Measurements from ENCODE around the gene HOXB2.

The HOXB2 gene

GRCh38 chr17:48553190-48553547, 8.3 kb upstream of the HOXB2 start:
- DNase-seq (ENCODE audit: low read depth in 2 of 3, low spot score in 2 of 3) = no peak

GRCh38 chr17:48552466-48553189, 7.7 kb upstream of the HOXB2 start:
- no peak for DNase-seq (ENCODE audit: low read depth in 2 of 3, low spot score in 2 of 3)

GRCh38 chr17:48551596-48552465, 6.9 kb upstream of the HOXB2 start:
- no peak for DNase-seq (ENCODE audit: low read depth in 2 of 3, low spot score in 2 of 3)

- DNase-seq (ENCODE audit: low read depth in 2 of 3, low spot score in 2 of 3) = no peak
These were observed 6.3 kb upstream of the HOXB2 start for GRCh38 chr17:48551214-48551555.

GRCh38 chr17:48550502-48551213, 5.7 kb upstream of the HOXB2 start:
- no peak for DNase-seq (ENCODE audit: low read depth in 2 of 3, low spot score in 2 of 3)

GRCh38 chr17:48549914-48550501, 5.1 kb upstream of the HOXB2 start:
- no peak for DNase-seq (ENCODE audit: low read depth in 2 of 3, low spot score in 2 of 3)

- no peak for DNase-seq (ENCODE audit: low read depth in 2 of 3, low spot score in 2 of 3)
These were observed 4.3 kb upstream of the HOXB2 start for GRCh38 chr17:48549281-48549630.

- no peak for DNase-seq (ENCODE audit: low read depth in 2 of 3, low spot score in 2 of 3)
These were observed 3.8 kb upstream of the HOXB2 start for GRCh38 chr17:48548523-48549280.

GRCh38 chr17:48547808-48548522, 3.1 kb upstream of the HOXB2 start:
- DNase-seq (ENCODE audit: low read depth in 2 of 3, low spot score in 2 of 3) = no peak

- no peak for DNase-seq (ENCODE audit: low read depth in 2 of 3, low spot score in 2 of 3)
These were observed 2.3 kb upstream of the HOXB2 start for GRCh38 chr17:48546924-48547807.

GRCh38 chr17:48546137-48546923, 1.4 kb upstream of the HOXB2 start:
- no peak for DNase-seq (ENCODE audit: low read depth in 2 of 3, low spot score in 2 of 3)

GRCh38 chr17:48545539-48545938, 630 bp upstream of the HOXB2 start:
- DNase-seq (ENCODE audit: low read depth in 2 of 3, low spot score in 2 of 3) = no peak

- no peak for DNase-seq (ENCODE audit: low read depth in 2 of 3, low spot score in 2 of 3)
These were observed 424 bp downstream of the HOXB2 start for GRCh38 chr17:48544349-48545021.

- DNase-seq (ENCODE audit: low read depth in 2 of 3, low spot score in 2 of 3) = peak in 1 of 3 experiments; percentile 25
These were observed 1.0 kb downstream of the HOXB2 start for GRCh38 chr17:48543854-48544348.

GRCh38 chr17:48543107-48543853, 1.6 kb downstream of the HOXB2 start:
- peak; percentile 34 to 56 (median 41) for DNase-seq (ENCODE audit: low read depth in 2 of 3, low spot score in 2 of 3)

- DNase-seq (ENCODE audit: low read depth in 2 of 3, low spot score in 2 of 3) = no peak
These were observed 2.2 kb downstream of the HOXB2 start for GRCh38 chr17:48542698-48543106.

GRCh38 chr17:48542114-48542656, 2.7 kb downstream of the HOXB2 start:
- DNase-seq (ENCODE audit: low read depth in 2 of 3, low spot score in 2 of 3) = peak in 1 of 3 experiments; percentile 21

All from activated CD8-positive, alpha-beta memory T cell treated with anti-CD3 and anti-CD28 coated beads for 48 hours (primary cell).